ENCODE data around the gene DNAH12.
"Not testable (repeated sequence)": the region's sequence is repeated elsewhere in the genome, so short reads cannot be mapped to it uniquely, and the experiment has no call there.

Gene DNAH12

GRCh38 chr3:57303520-57303919, 240.6 kb downstream of the DNAH12 start:
- DNase-seq, result not testable (repeated sequence)

GRCh38 chr3:57298041-57298440, 246.1 kb downstream of the DNAH12 start:
- DNase-seq, result peak; percentile 25

DNA sequence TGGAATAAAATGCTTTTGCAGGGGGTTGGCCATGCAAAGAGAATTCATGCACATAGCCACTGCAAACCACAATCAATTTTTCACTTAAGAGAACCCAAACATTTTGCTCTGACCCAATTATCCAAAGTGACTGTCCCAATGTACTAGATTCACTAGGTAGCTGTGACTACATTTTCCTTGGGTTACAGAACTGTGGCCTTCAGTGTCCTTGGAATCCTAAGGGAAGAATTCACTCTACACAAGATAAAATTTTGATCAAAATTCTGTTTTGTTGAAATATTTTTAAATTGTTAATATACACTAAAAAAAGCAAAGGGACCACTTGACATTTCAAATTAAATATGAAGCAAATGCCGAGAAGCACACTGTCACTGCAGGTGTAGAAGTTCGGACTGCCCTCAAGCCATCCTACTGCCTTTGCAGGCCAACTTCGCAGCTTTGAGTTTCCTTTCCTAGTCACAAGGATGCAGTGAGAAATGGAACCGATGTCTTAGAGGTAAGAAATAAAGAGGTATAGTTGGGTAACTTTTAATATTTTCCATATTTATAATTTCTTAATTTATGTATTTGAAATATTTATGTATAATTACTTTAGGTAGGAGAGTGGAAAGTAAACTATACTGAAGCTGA, 251.1 kb downstream of the DNAH12 start:
- no peak for DNase-seq

DNA sequence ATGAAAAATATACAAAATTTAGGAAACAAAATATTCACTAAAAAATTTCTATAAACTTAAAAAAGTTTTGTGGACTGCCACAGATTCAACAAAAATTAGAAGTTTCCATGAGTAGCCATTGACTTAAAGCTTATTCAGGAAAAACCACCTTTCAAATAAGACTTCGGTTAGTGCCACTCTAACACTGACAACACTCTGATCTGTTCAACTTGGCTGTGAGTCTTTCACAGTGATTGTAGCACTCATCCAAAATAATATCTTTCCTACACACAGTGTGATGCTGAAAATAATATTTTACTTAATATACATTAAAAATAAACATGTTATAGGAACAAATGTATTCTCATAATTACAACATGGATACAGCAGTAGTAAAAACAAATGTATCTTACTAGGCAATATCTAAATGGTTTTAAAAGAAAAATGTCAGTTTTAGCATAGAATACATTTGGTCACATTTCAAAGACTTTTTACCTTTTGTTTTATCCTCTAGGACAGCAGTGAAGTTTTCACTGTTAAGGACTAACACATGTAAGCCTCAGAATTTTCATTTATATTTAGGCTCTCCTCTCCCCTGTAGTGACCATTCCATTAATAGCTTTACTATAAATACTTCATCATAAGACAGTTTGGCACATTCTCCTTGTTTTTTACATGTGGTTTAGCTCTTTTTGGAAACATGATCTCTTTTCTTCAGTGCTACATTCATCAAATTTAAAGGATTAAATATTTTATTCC, 251.8 kb downstream of the DNAH12 start, which contains the start of gene ASB14:
ASB14 (minus strand) TSS at position 527 of the 738 bp plus-strand sequence. CDS start 652 bp downstream, outside the sequence.
- DNase-seq, result no peak

DNA sequence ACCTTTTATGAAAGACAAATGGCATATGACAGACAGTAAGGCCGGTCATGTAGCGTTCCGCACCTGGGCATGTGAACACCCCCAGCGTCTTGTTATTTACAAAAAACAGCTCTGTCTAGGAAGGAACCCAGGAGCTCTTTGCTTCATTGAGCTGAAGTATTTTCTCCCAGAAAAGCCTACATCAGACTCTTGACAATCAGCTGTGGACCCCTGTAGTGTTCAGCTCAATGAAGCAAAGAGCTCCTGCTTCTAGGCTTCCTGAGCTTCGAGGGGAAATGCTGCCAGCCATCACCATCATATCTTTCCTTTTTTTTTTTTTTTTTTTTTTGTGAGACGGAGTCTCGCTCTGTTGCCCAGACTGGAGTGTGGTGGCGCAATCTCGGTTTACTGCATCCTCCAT, 255.7 kb downstream of the DNAH12 start:
- no peak for DNase-seq

- no peak for DNase-seq
Measured at GRCh38 chr3:57287205-57287604, 256.9 kb downstream of the DNAH12 start.

DNA sequence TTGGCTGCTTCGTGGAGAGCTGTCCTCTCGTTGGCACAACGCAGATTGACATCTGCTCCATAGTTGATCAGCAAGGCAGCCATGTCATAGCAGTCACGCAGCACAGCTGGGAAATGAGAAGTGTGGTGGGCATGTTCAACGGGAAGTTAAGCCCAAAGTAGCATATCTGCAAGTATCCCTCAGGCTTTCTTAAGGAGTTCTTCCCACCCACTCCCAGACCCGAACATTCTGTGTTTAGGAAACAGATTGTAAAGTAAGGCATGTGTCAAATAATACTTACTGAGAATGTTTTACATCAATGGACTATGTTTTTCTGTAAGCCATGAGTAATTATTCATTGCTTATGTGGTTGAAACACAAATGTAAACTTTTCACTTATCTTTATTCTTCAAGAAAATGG, 260.8 kb downstream of the DNAH12 start:
- DNase-seq, result no peak

- no peak for DNase-seq
Measured at GRCh38 chr3:57281715-57282114, 262.4 kb downstream of the DNAH12 start.

DNA sequence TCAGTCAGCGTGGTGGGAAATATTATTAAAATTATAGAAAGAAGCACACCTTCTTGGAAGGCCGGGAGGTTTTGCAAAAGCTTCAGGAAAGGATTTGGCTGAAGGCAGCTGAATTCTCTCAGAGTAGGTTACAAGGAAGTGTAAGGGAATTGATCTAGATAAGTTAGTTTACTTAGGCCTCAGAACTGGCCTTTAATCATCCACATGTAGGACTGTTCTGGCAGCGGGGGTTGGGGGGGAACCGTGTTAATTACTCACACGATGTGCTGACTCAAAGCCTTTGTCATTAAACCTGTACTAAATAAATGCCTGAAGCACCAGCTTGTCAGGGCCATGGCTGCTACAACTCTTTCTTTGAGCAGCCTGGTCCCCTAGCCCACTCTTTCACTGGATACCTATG, 264.5 kb downstream of the DNAH12 start:
- no peak for DNase-seq

- no peak for DNase-seq
Measured at GRCh38 chr3:57278237-57278636, 265.9 kb downstream of the DNAH12 start.

- DNase-seq, result no peak
Measured at GRCh38 chr3:57275393-57275792, 268.8 kb downstream of the DNAH12 start.

DNA sequence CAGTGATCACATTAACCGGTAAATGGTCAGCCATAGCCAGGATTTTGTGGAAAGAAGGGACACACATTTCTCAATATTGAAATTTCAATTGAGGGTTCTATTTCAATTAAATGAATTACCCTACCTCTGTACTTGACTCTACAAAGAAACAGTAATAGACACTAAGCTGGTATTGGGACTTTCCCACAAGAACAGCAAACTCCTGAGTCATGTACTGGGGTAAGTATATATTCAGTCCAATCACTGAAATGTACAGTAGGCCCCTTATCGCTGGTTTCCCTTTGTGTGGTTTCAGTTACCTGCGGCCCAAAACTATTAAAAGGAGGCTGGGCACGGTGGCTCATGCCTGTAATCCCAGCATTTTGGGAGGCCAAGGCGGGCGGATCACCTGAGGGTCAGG, 269.3 kb downstream of the DNAH12 start:
- no peak for DNase-seq

GRCh38 chr3:57268416-57268815, 275.7 kb downstream of the DNAH12 start:
- no peak for DNase-seq

DNA sequence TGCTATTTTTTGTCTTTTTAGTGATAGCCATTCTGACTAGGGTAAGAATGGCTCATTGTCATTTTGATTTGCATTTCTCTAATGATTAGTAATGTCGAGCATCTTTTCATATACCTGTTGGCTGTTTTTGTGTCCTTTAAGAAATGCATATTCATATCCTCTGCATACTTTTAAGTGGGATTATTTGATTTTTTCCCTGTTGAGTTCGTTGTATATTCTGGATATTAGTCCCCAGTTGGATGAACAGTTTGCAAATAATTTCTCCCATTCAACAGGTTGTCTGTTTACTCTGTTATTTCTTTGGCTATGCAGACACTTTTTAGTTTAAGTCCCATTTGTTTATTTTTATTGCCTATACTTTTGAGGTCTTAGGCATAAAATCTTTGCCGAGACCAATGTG, 282.2 kb downstream of the DNAH12 start:
- DNase-seq, result no peak

DNA sequence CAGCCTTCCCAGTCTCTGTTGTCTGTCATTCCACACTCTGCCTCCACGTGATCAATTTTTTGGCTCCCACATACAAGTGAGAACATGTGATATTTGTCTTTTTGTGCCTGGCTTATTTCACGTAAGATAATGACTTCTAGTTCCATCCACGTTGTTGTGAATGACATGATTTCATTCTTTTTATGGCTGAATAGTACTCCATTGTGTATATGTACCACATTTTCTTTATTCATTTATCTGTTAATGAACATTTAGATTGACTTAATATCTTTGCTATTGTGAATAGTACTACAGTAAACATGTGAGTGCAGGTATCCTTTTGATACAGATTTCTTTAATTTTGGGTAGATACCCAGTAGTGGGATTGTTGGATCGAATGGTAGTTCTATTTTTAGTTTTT, 283.0 kb downstream of the DNAH12 start:
- no peak for DNase-seq

DNA sequence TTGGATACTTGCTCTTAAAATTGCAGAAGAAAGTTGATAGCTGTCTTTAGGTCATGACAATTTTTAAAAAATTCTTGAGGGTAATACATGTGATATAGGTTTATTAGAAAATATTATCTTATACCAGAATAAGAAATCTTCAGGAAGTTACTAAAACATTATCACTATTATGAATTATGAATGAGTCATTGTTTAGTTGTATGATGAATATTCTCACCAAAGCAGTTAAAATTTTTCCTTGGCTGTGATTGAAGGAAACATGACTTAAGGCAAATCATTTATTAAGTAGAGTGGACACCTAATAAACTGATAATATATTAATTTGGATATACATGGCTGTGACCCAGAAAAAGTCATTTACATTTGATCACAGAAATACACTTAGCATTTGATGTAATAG, 286.5 kb downstream of the DNAH12 start:
- DNase-seq, result no peak

DNA sequence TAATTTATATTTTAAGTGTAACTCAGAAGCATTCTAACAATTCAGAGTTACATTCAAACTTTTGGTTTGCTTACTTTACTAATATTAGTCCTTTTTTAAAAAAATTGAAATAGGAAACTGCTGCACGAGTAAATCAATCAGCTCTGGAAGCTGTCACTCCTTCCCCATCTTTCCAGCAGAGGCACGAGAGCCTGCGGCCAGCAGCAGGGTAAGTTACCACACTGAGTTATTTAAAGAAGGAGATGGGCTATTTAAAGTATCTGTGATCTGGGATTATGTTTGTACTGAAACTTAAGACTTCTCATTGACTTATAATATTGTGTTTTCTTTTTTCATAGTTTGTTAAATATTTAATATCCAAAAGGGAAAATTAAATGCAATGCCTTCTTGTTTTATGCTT, 287.3 kb downstream of the DNAH12 start:
- no peak for DNase-seq

GRCh38 chr3:57252404-57252803, 291.7 kb downstream of the DNAH12 start:
- no peak for DNase-seq

DNA sequence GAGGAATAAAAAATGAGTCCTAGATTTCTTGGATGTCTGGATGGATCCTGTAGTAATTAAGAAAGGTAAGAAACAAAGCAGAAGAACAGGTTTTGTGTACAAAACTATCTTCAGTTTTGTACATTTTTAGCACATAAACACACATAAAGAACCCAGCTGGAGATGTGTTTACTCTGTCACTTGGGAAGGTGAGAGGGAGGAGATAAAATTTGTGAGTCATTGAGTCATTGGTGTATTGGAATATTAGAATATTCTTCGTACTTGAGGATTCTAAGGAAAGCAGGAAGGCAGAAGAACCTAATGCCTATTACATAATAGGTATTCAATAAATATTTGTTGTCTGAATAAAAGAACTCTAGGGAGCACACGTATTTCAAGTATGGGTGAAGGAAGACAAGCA, 299.2 kb downstream of the DNAH12 start:
- DNase-seq, result no peak

Data from stimulated activated CD4-positive, alpha-beta T cell treated with anti-CD3 and anti-CD28 coated beads, Interleukin-1b, Interleukin-23, amount 100 ng/mL, for 48 hours (primary cell).